Measurements from ENCODE around the gene NT5DC2.

The NT5DC2 gene

DNA sequence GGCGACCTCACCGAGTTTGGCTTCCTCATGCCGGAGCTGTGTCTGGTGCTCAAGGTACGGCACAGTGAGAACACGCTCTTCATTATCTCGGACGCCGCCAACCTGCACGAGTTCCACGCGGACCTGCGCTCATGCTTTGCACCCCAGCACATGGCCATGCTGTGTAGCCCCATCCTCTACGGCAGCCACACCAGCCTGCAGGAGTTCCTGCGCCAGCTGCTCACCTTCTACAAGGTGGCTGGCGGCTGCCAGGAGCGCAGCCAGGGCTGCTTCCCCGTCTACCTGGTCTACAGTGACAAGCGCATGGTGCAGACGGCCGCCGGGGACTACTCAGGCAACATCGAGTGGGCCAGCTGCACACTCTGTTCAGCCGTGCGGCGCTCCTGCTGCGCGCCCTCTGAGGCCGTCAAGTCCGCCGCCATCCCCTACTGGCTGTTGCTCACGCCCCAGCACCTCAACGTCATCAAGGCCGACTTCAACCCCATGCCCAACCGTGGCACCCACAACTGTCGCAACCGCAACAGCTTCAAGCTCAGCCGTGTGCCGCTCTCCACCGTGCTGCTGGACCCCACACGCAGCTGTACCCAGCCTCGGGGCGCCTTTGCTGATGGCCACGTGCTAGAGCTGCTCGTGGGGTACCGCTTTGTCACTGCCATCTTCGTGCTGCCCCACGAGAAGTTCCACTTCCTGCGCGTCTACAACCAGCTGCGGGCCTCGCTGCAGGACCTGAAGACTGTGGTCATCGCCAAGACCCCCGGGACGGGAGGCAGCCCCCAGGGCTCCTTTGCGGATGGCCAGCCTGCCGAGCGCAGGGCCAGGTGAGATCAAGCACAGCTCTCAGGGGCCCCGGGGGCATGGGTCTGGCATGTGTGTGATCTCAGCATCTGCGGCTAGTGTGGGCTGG, 45.6 kb downstream of the NT5DC2 start:
- DNase-seq (ENCODE audit: low read depth): no peak

DNA sequence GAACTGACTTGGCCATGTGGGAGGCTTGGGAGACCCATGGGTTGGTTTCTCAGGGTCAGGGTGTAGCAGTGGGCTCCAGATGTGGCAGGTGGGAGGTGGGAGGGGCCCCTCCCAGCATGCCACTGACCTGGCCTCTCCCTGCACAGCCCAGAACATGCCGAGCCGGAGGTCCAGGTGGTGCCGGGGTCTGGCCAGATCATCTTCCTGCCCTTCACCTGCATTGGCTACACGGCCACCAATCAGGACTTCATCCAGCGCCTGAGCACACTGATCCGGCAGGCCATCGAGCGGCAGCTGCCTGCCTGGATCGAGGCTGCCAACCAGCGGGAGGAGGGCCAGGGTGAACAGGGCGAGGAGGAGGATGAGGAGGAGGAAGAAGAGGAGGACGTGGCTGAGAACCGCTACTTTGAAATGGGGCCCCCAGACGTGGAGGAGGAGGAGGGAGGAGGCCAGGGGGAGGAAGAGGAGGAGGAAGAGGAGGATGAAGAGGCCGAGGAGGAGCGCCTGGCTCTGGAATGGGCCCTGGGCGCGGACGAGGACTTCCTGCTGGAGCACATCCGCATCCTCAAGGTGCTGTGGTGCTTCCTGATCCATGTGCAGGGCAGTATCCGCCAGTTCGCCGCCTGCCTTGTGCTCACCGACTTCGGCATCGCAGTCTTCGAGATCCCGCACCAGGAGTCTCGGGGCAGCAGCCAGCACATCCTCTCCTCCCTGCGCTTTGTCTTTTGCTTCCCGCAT, 46.4 kb downstream of the NT5DC2 start:
- no peak for DNase-seq (ENCODE audit: low read depth)

DNA sequence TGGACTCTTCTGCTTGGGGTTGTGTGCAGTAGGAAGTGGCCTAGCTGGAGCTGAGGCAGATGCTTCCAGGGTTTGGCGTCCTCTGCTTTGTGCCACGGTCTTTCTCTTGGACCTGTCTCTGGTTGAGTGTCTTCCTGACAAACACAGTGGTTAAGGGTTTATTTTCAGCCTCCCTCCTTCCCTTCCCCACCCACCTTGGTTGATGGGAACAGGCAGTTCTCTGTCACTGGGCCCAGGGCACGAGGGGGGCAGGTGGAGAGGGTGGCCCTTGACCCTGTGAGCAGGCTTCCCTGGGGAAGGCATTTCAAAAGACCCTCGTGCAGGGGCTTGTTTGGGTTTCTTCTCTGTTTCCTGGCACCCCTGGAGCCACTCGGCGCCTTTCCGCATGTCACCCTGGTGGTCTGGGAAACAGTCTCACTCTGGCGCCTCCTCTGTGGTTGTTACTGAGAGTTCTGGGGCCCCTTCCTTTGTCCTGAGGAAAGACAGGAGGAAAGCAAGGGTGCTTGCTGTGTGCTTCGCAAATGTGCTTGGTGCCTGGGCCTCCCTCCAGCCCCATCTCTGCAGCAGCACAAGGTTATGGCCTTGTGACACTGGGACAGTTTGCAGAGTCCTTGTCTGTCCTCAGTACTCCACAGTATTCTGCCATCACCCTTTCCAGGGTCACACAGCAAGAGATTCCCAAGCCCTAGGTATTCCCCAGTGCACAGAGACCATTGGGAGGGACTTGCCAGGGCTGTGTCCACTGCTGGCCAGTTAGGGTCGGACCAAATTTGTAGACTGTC, 48.8 kb downstream of the NT5DC2 start:
- DNase-seq (ENCODE audit: low read depth): no peak

DNA sequence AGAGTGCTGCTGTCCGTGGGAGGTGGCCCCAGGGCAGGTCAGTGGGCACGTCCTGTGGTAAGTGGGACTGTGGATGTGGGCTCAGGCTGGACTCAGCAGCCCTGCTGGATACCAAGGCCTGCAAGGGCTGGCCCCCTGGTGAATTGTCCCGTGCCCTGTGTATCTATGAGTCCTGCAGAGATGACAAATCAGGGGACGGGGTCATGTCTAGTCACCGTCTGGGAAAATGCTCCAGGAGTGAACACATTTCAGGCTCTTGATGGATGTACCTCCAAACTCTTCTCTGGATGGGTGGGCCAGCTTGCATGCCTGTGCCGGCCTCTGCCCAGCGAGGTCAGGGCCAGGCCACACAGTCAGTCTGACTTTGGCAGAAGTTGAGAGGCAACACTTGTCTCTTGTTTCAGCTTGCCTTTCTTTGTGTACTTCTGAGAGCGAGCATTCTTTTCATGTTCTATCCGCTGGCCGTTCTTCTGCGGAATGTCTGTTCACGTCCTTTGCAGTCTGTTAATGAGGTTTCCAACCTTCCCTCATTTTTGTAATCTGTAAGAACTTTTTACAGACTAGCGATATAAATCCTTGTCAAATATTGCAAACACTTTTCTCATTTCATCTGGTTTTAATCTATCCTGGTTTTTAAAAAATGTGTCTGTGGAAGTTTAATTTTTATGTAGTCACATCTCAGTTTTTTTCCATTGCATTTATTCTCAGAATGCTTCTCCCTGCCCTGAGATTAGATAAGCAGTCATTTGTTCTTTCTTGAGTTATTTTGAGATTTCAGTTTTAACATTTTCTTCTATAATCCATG, 49.9 kb downstream of the NT5DC2 start:
- DNase-seq (ENCODE audit: low read depth): no peak

DNA sequence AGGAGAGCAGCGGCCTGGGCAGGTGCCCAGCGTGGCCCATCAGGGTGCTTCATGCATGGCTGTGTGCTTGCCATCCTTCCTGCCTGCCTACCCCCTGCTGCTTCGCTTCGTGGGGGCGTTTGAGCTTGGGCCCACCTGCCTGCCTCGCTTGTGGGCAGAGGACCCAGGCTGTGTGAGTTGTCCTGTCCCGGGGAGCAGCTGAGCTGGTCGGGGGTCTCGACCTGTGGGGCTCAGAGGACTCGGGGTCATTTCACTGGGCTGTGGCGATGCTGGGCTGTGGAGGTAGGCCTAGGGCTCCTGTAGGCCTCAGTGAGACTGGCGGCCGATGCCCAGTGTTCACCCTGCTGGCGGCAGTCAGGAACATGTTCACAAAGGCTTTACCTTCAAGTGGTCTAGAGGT, 50.6 kb downstream of the NT5DC2 start:
- DNase-seq (ENCODE audit: low read depth): no peak

DNA sequence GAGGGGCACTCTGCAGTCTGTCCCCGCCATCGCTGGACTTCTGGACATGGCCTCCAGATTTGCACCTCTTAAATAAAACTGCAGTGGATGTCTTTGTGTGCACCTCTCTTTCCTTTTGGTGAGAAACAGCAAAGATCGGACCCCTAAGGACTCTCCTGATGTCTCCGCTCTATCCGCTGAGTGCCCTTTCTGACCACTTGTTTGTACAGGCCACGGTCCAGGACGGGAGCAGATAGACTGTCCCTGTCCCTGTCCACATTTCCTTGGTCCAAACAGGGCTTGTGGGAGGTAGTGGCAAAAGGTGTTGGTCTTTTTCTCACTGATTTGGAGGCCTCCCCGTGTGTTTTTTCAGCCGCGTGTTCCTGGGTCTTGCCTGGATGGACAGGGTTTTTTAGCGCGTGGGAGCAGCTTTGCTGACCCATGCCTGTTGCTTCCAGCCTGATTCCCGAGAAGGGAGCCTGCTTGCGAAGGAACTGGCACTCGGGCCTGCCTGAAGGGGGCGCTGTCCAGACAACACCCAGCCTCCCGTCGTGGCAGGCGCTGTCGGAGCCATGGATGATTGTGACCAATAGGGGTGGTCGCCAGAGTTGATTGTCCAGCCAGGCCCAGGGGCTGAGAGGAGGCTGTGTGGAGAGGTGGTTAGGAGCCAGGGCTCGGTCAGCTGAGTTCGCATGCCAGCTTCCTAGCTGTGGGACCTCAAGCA, 51.7 kb downstream of the NT5DC2 start:
- DNase-seq (ENCODE audit: low read depth): no peak

DNA sequence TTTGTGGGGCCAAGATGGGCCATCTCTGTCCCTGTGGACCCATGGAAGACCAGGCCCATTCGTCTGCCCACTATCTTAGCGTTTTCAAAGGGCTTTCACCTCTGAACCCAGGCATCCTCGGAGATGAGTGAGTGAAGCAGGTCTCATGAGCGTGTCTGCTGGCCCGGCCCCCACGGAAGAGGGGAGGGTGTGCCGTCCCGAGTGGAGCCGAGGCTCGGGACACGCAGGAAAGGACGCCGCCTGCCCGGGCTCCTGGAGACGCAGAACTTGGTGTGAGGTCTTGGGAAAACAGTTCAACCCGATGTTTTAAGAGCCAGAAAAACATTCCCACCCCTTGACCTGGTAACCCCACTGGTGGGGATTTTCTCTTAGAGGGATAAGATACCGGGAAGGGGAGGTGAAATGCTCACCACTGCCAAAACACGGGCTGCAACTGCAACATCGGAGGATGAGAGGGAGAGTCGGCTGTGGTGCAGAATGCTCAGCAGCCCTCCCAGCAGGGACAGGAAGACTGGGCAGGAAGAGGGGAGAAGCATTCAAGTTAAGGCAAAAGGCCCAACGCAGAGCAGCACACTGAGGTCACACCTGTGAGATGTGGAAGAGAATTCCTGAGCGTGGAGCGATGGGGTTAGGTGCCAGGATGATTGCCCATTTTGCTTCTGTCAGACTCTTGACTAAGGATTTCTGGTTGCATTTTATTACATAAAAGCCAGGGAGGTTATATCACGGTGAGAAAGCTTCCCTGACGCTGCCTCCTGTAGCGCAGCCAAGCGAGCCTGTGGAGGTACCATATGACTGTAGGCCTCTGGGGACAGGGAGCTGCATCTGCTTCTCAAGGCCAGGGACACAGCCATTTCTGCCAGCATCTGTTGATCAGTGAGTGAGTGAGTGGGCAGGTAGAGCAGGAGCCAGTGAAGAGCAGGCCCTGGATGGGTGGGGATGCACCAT, 52.6 kb downstream of the NT5DC2 start:
- no peak for DNase-seq (ENCODE audit: low read depth)

DNA sequence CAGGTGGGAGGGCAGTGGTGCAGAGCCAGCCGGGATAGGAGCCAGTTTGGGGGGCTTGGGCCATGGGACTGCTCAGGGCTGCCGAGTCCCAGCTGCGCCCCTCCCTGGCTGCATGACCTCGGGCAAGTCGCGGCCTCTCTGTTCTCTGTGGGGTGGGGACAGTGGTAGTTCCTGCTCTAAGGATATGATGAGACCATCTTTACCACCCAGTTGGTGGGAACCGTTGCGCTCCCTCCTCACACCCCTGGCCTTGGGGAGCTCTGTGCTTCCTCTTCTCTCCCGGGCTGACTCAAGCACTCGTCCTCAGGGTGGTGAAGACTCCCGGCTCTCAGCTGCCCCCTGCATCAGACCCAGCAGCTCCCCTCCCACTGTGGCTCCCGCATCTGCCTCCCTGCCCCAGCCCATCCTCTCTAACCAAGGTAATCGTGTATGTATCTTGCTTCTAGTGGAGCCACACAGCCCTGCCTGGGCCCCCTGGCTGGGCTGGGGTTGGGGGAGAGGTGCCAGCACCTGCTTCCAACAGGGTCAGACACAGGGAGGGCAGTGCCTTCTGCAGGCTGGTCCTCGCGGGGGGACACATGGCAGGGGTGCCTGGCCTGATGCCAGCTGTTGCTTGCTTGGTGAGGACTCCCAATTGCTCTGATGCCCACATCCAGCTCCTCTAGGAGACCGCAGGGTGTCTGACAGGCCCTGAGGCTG, 53.6 kb downstream of the NT5DC2 start:
- no peak for DNase-seq (ENCODE audit: low read depth)

DNA sequence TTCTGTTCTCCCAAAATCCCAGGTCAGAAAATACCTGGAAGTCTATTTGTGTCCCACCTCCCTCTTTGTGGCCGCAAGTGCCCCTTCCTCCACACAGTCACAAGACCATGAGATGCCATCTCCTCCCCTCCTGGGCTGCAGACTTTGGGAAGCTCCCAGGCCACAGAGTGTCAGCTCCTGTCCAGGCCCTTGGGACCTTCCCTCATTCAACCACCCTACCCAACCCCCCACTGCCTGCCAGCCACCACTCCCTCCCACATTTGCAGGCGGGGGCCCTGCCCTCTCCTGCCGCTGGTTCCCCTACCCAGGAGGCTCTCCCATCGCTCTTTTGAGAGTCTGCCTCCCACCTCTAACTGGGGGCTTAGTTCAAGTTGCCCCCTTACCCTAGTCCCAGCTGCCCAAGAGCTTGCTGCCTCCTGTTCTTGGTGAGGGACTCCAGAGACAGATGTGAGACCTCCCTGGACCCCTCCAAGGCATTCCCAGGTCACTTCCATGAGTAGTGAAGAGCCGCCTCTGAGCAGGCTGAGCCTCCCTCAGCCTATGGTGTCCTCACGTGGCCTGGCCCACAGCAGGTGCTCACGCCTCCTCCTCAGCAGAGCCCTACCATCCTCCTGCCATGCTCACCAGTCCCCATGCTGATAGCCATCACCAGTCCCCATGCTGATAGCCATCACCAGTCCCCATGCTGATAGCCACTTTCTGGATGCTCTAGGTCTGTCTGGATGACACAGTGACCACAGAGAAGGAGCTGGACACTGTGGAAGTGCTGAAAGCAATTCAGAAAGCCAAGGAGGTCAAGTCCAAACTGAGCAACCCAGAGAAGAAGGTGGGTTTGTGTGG, 54.4 kb downstream of the NT5DC2 start:
- no peak for DNase-seq (ENCODE audit: low read depth)

DNA sequence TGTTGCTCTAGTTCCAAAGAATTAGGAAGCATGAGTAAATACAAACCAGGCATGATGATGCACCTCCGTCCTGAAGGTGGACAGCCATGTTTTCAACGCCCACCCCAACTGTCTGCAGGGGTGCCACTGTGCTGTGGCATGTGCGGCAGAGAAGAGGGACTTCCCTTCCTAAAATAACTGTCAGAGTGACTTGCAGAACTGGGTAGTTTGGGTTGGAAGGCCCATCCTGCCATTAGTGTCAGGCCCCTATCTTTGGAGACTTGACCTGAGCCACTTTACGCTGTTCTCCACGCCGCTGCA, 55.9 kb downstream of the NT5DC2 start:
- no peak for DNase-seq (ENCODE audit: low read depth)

DNA sequence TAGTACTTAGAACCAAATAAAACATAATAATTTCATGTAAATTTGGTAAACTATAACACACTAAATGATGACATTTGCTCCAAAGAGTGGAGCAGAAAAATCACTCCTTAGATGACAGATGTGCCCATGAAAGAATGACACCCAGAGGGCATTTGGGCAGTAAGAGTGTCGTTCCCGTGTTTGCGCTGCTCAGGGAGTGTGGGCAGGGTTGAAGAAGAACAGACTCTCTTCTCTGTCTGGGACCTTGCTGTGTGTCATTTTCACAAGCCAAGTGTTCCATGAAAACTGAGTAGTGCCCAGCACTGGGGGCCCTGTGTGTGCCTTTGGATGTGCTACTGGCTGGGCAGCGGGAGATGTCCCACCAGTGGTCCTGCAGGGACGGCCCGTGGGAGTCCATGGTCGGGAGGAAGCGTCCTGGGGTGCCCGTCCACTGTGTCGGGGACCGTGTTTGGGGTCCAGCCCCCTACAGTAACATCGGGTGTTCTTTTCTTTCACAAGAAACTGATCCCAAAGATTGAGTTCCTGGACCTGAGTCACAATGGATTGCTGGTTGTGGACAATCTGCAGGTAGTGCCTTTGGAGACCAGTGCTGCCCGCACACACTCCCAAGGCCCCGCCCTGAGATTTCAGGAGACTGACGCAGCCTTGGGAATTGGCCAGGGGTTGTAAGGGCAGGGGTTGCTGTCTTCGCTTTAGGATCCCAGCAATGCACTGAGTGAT, 56.4 kb downstream of the NT5DC2 start:
- no peak for DNase-seq (ENCODE audit: low read depth)

All from stimulated activated CD8-positive, alpha-beta memory T cell treated with anti-CD3 and anti-CD28 coated beads, Interleukin-4, amount 100 ng/mL, for 24 hours (primary cell).